UCSD-AML1 (cell line): ENCODE data around the gene RALB.
"Not testable (repeated sequence)": the region's sequence is repeated elsewhere in the genome, so short reads cannot be mapped to it uniquely, and the experiment has no call there.

Source experiments
- DNase-seq: peaks from one replicate; lab custom pipeline; 2025; ENCODE audit not compliant: unreplicated experiment; lab: John Stamatoyannopoulos, UW

Gene RALB

DNA sequence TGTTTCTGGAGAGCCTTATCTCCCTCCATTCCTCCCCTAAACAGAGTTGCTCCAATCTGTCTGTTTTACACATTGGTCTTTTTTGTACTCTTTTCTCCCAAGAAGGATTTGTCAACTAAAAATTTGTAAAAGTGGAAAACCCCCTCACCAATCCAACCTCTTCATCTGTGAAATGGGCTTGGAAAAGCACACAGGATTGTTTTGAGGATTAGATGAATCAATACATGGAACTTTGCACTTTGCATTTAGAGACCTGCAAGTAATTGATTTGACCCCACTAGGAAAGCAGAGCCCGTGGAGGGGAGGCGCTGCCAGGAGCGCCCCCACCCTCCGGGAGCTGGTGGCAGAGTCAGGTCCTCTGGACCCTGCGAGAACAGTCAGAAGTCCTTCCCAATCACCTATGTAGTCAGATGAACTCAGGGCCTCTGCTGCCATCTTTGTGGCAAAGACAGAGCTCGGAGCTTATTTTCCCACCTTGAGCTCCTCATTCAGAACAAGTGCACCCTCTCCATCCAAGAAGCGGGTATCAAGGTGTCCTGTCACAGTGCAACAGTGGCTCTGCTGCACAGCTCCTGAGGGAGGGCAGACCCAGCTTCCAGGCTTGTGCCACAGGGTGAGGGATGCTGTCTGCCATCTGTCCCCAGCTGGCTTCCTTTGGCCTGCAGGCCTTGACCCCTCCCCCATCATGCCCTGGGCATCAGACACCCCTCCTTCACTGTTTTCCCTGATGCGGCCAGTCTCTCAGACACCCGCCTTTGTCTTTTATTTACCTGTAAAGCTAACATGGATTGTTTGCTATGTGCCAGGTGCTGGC, 27.7 kb upstream of the RALB start:
- DNase-seq: no peak

DNA sequence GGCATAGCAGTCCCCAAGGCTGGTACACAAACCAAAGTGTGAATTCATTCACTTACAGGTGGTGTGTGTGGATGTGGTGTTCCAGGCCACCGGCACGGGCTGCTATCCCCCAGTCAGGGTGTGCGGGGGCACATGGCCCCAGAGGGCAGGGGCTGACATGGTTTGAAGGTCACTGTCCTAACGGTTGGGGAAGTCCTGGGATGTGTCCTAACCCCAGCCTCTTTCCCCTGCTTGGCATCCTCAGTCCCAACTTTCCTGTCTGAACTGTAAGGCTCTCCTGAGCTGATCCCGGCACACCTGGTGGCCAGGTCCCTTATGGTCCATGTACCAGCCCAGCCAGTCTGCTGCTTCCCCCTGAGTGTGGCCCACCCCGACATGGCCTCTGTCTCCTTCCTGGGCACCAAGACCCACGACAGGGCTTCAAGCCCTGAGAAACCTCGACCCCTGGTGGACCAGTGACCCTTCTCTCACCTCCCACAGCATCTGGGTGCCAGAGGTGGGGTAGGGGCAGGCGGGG, 27.0 kb upstream of the RALB start:
- DNase-seq: no peak

DNA sequence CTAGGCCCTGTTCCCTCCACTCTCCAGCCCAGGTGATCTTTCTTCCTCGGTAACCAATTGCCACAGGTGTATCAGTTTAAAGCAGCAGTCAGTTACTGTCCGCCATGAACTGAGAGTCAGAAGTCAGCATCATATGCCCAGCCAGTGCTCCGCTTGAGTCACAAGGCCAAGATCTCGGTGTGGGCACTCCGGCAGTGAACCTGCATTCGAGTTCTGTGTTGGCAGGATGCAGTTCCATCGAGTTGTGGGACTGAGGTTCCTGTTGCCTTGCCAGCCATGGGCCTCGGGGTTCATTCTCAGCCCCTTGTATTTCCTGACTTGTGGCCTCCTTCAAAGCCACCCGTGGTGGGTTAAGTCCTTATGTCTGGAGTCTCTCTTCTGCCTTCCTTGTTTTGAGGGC, 26.3 kb upstream of the RALB start:
- DNase-seq: no peak

DNA sequence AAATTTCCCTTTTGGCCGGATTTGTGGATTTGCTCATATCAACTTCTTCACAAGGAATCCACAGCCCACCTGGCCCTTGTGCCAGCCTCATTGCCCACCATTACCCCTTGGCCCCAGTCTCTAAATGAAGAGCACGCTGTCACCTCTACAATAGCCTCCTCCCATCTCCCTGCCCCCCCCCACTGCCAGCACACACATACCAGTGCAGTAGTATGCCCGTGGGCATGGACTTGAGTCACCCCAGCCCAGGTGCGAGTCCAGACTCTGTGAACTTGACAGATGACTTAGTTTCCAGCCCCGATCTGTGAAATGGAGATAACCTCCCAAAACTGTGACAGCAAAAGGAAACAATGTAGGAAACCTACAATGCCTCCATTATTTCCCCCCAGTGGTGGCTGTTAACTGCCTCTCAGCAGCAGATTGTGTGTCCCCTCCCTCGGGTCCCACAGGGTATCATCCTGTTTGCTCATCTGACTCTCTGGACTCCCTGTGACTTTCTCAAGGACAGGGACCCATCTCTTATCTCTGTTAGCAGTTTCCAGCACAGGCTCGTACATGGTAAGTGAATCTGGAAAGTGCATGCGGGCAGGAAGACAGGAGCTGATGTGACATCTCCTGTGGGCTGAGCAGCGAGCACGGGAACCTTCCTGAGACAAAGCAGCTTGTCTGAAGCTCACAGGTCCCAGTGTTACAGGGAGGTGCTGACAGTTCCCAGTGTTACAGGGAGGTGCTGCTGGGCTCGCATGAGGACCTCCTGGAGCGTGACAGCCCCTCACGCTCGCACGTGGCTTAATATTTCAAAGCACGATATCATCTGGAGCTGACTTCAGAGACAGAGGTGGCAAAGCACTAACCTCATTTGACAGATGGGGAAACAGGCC, 25.3 kb upstream of the RALB start:
- no peak for DNase-seq

DNA sequence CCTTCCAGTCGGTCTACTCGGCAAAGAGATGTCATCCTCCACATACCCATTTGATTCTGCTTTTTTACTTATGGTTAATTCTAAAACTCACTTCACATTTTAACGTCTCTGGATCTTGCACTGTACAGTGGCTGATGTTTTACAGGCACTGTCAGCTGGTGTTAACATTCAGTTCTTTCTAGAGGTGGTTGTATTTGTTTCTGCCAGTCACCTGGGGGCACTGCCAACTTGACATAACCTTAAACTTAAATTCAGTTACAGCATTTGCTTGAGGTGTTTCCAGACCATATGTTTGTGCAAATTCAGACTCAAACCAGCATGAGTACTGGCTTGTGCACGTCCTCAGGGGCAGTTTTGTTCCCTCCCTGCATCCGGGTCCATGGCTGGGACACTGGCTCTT, 24.1 kb upstream of the RALB start:
- DNase-seq: no peak

DNA sequence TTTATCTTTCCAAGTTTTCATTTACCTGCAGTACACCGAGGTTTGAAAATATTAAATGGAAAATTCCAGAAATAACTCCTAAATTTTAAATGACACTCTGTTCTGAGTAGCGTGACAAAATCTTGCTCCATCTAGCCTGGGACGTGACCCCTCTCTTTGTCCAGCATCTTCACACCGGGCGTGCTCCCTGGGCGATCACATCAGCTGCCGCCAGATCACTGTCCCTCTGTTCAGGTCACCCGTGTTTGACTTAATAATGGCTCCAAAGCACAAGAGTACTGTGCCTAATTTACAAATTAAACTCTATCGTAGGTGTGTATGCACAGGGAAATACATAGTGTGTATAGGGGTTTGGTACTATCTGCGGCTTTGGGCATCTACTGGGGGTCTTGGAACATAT, 23.3 kb upstream of the RALB start:
- DNase-seq: no peak

DNA sequence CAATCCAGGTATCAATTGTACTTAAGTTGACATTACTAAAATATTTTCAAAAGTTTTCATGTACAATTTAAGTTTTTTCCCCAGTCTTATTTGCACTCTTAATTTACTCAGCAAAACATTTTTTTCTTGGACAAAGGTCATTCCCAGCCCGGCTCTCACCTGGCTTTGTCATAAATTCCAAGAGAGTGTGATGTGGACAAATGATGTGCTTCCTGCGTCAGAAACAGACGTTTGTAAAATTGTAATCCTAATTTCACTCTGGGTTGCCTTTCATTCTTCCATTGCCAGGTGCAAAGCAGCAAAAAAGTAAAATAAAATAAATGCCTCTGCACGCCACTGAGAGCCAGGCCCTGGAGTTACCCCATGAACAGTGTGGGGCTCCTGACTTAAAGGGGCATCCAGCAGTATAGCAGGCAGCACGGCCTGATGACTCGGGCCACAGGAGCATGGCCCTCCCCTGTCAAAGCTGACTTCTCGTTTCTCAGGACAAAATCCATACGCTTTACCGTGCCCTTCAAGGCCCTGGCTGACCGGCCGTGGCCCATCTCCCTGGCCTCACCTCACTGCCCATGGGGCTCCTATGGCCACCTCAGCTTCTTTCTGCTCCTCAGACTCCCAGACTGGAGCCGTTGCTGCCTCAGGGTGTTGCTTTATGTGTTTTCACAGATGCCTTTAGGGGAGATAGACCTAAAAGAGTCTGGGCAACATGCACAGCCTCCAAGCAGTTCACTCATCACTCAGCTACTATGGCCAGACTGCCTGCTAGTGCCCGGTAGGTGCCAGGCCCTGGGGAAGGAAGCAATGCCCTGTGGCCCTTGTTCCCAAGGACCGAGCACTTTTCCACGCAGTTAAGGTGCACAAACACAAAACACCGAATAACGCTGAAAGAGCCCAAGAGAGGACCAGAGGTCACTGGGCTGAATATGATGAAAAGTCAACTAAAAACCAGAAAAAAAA, 21.9 kb upstream of the RALB start:
- DNase-seq: no peak

DNA sequence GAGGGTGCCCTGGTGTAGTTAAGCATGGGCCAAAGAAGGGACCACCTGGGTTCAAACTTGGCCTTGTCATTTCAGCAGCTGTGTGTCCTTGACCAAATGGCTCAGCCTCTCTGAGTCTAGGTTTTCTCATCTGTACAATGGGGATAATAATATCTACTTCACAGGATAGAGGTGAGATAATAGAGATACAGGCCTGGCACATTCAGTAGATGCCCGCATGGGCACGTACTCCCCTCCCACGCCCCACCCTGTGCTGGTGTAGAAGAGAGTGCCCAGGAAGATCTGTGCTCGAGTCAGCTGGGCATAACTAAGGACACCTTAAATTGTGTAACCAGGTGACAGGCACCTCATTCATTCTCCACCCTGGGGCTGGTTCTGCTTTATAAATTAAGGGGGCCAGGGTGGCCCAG, 21.1 kb upstream of the RALB start:
- no peak for DNase-seq

DNA sequence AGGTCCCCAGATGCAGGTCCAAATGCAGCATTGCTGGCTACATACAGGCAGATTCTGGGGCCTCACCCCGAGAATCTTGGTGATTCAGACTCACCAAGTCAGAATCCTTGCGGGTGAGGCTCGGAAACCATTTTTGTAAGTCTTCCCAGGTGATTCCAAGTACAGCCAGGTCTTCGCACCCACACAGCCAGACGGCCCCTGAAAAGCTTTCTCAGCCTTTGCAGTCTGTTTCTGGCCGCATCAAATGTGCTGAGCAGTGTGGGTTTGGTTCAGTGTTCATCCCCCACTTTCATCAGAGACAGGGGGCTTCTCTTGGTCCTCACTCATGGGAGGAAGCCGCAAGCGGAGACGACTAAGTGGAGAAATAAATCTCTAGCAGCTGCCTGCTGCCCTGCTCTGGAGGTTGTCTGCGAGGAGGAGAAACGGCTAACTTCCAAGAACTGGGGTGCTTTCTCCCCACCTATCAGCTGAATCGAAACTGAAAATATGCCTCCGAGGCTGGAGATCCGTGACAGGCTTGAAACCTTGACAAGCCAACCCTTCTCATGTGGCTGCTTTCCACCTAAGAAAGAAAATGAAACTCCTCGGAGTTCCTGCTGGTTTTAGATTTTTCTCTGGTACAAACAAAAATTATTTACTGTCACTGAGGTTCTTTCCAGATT, 20.5 kb upstream of the RALB start:
- no peak for DNase-seq

DNA sequence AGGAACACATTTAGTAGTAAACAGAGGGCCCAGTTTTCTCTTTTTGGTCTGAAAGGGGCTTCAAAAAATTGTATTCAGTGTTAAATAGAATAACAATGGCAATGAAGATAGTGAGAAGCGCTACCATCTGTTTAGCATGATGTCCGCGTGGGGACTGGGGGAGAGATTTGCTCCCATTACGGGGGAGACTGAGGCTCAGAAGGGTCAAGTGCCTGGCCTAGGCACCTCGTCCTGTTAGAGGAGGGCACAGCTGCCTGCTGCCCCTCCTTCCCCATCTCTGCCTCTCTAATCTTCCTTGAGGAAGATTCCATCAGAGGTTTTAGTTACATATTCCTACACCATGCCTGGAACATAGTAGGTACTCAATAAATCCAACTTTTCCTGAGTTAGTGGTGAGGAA, 19.4 kb upstream of the RALB start:
- DNase-seq: no peak

DNA sequence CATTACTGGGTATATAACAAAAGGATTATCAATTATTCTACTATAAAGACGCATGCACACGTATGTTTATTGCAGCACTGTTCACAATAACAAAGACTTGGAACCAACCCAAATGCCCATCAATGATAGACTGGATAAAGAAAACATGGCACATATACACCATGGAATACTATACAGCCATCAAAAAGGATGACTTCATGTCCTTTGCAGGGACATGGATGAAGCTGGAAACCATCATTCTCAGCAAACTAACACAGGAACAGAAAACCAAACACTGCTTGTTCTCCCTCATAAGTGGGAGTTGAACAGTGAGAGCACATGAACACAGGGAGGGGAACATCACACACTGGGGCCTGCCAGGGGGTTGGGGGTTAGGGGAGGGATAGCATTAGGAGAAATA, 17.5 kb upstream of the RALB start:
- DNase-seq: not testable (repeated sequence)

DNA sequence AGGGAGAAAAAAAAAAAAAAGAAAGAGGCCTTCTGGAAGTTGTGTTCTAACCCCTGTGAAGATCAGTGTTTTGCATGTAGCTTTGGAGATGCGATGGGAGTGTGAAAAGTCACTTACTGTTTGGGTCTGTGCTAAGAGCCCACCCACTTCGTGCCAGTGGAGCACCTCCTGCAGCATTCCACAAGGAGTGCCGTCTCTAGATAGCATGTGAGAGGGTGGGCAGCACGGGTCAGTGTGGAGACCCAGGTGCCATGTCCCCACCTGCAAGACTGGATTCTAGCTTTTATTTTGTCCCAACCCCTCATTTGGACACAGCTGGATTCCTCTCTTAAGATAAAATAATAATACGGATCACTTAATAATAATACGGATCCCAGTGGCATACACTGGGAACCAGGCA, 17.0 kb upstream of the RALB start:
- no peak for DNase-seq

DNA sequence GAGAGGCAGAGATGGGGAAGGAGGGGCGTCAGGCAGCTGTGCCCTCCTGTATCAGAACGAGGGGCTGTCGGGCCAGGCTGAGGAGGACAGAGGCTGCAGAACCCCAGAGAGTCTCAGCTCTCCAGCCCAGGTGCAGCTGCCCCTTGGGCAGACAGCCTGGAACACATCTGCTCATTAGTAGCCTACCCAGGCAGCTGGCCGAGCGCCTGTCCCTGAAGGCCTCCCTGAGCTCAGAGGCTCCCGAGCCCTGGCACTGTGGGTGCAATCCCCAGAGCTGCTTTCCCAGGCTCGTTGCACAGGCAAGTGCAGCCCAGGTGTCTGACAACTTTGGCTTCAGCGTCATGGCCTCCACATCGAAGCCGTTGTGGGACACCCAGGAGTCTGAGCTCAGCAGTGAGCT, 16.3 kb upstream of the RALB start:
- no peak for DNase-seq

DNA sequence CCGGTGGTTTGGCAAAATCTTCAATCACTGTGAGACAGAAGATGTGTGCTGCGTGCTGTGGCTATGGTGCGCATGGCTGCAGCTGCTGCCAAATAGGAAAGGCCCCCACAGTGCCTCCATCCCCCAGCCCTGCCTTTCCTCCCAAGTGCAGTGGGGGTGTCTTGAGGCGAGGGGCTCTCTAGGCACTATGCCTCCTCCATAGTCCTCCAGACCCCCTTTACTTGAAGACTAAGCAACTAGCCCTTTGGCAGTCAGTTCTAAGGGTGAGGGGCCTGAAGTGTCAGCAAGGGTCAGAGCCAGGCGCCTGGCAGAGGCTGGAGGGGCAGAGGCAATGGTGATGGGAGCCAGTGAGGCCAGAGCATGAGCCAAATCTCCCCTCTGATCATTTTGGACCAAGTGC, 15.9 kb upstream of the RALB start:
- DNase-seq: no peak

DNA sequence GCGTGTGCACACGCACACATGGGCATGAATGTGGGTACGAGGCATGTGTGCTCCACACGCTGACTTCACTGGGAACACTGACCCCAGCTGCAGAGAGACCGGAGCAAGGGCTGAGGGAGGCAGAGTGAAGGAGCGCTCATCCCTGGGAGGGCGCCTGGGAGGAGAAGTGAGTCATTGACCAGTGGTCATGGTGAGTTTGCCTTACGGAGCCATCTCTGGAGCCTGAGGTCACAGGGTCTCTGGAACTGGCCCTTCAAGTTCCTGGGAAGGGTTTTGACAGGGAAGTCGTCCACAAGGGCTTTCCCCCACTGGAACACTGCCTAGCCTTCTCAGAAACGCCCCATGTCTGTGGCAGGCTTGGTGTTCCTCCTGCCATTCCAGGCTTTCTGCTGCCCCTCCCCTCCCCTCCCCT, 15.2 kb upstream of the RALB start:
- no peak for DNase-seq

DNA sequence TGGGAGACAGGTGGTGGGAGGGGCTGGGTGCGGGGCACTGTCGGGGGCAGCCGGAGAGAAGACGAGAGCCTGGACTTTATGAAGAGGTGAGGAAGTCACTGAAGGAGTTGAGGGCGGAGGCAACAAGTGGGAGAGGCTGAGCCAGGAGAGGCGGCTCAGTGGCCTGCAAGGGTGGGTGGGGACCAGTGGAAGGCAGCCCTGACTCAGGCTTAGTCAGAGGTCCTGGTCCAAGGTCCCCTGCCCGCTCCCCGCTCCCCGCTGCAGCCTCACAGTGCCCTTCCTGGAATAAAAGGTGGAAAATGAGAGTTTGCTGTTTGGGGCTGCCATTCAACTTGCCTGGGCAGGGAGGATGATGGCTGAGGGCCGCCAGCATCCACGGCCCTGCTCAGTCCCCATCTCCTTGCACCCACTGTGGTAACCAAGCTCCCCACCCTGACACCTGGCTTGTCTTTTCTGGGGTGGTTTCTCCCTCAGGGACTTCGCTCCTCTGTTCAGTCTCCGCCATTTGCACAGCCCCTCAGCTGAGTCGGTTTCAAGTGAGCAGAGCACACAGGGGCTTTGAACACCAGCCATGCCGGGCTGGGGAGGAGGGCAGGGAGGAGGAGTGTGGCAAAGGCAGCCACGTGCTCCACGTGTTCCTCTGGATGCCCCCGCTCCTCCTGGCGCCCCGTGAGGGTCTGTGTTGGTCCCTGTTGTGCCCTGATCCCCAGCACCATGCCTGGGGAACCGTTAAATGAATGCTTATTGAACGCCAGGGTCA, 13.7 kb upstream of the RALB start:
- DNase-seq: no peak

DNA sequence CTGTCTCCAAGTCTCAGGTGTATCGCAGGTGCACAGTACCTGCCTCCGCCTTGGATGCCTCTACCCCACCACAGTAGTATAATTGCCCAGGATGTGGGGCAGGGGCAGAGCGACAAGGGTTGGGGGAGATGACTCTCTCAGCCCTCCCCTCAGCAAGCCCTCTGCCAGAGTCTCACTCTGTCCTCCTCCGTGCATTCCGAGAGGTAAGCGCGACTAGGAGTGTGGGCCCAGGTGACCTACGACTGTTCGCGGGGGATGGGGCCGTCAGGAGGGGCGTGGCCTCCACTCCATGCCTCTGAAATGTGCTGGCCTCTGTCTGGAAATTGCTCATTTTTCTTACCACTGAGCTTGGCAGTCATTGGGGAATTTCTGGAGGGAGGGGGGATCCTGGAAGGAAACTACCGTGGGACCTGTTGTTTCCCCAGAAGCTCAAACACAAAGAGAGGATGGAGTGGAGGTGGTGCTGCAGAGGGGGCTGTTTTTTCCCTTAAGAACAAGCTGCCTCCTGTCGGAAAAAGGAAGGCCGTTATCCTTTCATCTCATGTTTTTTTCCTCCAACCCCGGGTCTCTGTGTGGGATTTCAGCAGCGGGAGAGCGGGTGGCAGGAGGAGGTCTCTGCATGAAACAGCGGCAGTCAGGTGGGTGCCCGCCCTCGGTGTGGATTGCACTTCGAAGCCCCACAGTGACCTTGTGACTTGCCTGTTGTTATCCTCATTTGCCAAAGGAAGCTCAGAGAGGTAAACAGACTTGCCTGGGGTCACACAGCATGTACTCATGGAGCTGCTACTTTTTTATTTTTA, 13.0 kb upstream of the RALB start:
- no peak for DNase-seq

DNA sequence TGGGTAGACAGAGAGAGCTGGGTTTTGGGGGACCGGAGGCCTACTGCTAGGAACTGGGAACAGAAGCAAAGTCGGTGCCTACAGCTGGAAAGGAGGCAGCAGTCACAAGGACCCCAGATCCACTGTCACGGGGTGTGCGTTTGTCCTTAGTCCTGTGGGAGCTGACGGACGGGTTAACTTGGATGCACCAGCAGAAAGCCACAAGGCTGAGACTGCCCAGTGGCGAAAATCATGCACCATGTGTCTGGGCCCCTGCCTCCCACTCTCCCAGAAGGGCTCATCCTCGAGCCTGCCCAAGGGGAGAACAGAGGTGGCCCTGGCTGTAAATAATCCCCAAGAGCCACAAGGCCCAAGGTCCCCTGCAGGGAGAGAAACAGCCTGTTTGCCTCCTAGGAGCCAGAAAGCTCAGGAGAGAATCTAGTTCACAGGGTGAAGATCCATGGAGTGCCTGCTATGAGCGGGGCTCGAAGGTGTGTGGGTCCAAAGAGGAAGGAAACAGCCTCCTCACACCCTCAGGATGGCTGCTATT, 11.7 kb upstream of the RALB start:
- no peak for DNase-seq

DNA sequence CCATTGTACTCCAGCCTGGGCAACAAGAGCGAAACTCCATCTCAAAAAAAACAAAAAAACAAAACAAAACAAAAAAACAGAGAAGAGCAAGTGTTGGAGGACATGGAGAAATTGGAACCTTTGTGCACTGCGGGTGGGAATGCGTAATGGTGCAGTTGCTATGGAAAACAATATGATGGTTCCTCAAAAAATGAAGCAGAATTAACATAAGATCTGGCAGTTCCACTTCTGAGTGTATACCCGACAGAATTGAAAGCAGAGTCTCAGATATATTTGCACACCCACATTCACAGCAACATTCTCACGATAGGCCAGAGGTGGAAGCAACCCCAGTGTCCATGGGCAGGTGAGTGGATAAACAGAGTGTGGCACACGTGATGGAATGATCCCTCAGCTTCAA, 11.0 kb upstream of the RALB start:
- no peak for DNase-seq
